K562 (cell line): ENCODE results near the gene SH2D5. TPM values are rescaled to one million over a fixed set of nuclear protein-coding genes. Genes with fewer than 3 reads are reported as not detected.
A peak's percentile ranks its signal among the peaks of the same experiment; 100 is the strongest.

ENCODE experiments used
- BHLHE40 ChIP-seq: IDR thresholded peaks from 2 replicates; pipeline ENCODE4 v1.6.1; 2011; ENCODE audit warnings: low read length, improper control_type of control experiment
- CEBPG ChIP-seq, 3 experiments: fragments of 200-800 bp in 1 of 3; sonication (Bioruptor generic) in 1 of 3; sonication (generic) in 1 of 3; formaldehyde crosslinking in 1 of 3; IDR thresholded peaks in 2 of 3; conservative IDR thresholded peaks in 1 of 3; 2 replicates each; pipeline versions ENCODE4 v1.6.1 to v1.8.0; 2016 to 2022; ENCODE audit warnings: missing compliant biosample characterization in 2 of 3, missing genetic modification characterization in 2 of 3, mild to moderate bottlenecking in 1 of 3, missing genetic modification reagents in 1 of 3
- CGGBP1 ChIP-seq: fragments of 250-450 bp; sonication (Bioruptor Pico); IDR thresholded peaks from 2 replicates; pipeline ENCODE4 v1.9.0; 2021; ENCODE audit warnings: mild to moderate bottlenecking
- ETS1 ChIP-seq: conservative IDR thresholded peaks from 2 replicates; pipeline ENCODE4 v1.6.1; 2011; ENCODE audit warnings: low read depth, mild to moderate bottlenecking, low read length; ENCODE audit not compliant: control insufficient read depth
- LEF1 ChIP-seq: fragments of 450-650 bp; IDR thresholded peaks from 2 replicates; pipeline ENCODE4 v1.6.1; 2016; ENCODE audit warnings: mild to moderate bottlenecking
- MIER1 ChIP-seq: fragments of 450-650 bp; IDR thresholded peaks from 2 replicates; pipeline ENCODE4 v1.6.1; 2016; ENCODE audit warnings: antibody characterized with exemption, mild to moderate bottlenecking, low read depth
- RBM17 ChIP-seq: fragments of 200-400 bp; formaldehyde crosslinking; IDR thresholded peaks from 2 replicates; pipeline ENCODE4 v1.6.1; 2017; ENCODE audit warnings: low read depth, mild to moderate bottlenecking, low read length, borderline replicate concordance
- SAP30 ChIP-seq: fragments of 200-600 bp; sonication (generic); IDR thresholded peaks from 2 replicates; pipeline ENCODE4 v1.6.1; 2012; ENCODE audit warnings: borderline replicate concordance, low read depth, mild to moderate bottlenecking, moderate library complexity, low read length, control low read depth, inconsistent platforms; ENCODE audit not compliant: insufficient read depth, poor library complexity, severe bottlenecking
- STAG1 ChIP-seq: sonication (generic); formaldehyde crosslinking; IDR thresholded peaks from 2 replicates; pipeline ENCODE4 v1.5.0; 2020; ENCODE audit warnings: missing genetic modification reagents, borderline replicate concordance
- ZBTB11 ChIP-seq, 3 experiments: fragments of 200-800 bp in 1 of 3; fragments of 250-450 bp in 1 of 3; fragments of 450-650 bp in 1 of 3; sonication (Bioruptor Pico) in 1 of 3; sonication (Bioruptor generic) in 1 of 3; formaldehyde crosslinking in 1 of 3; IDR thresholded peaks; 2 replicates each; pipeline versions ENCODE4 v1.6.1 to v1.8.0; 2016 to 2022; ENCODE audit warnings: mild to moderate bottlenecking in 2 of 3, missing genetic modification characterization in 2 of 3, missing compliant biosample characterization in 1 of 3, moderate library complexity in 1 of 3
- ZNF764 ChIP-seq: fragments of 250-450 bp; sonication (Bioruptor Pico); IDR thresholded peaks from 2 replicates; pipeline ENCODE4 v1.4.0; 2020; ENCODE audit warnings: low read depth, mild to moderate bottlenecking, moderate library complexity
- ZSCAN32 ChIP-seq: fragments of 450-650 bp; formaldehyde crosslinking; IDR thresholded peaks from 2 replicates; pipeline ENCODE4 v1.4.0; 2020; ENCODE audit warnings: mild to moderate bottlenecking, moderate library complexity
- polyA plus RNA-seq, 8 experiments: library from polyadenylated mRNA; depleted of rRNA in 4 of 8; stranded (reverse) in 5 of 8; unstranded in 3 of 8; fragments of >200 nt; fragmentation: Nextera tagmentation in 2 of 8; fragmentation: Illumina TruSeq in 1 of 8; extraction: Ambion mirVana in 2 of 8; extraction: Trizol in 1 of 8; gene quantifications; 2 replicates each; pipeline versions ENCODE4 v1.2.1 to v1.2.3, GENCODE V29; 2011 to 2014; ENCODE audit warnings: inconsistent platforms in 1 of 8, missing spikeins in 1 of 8
- total RNA-seq, 7 experiments: library from RNA; depleted of rRNA in 6 of 7; stranded (reverse); fragments of >200 nt in 6 of 7; fragmentation: Illumina TruSeq in 2 of 7; extraction: Trizol in 2 of 7; gene quantifications; 2 replicates each; pipeline versions ENCODE4 v1.2.1 to v1.2.3, GENCODE V29; 2011 to 2021; ENCODE audit warnings: low replicate concordance in 1 of 7
- TF ChIP-seq, protein P1 (sequence below): sonication (generic); formaldehyde crosslinking; IDR thresholded peaks from 2 replicates; pipeline ENCODE4 v1.8.1; 2022; ENCODE audit warnings: missing genetic modification reagents

SH2D5 gene
- total and polyA plus RNA-seq, 9 of the 15 experiments (the other 6 are each of a cell fraction or from before 2014, with no cell fraction given) = 0.06 to 0.11 TPM; not detected in 7

GRCh38 chr1:20696397-20697333 is 35.8 kb downstream of the SH2D5 start (continued):
- TF ChIP-seq SAP30 = no peak
- TF ChIP-seq STAG1 (CRISPR knock-in tag) = peak; percentile 98
- no peak for TF ChIP-seq CGGBP1 (CRISPR knock-in tag)
- TF ChIP-seq, protein P1, sequence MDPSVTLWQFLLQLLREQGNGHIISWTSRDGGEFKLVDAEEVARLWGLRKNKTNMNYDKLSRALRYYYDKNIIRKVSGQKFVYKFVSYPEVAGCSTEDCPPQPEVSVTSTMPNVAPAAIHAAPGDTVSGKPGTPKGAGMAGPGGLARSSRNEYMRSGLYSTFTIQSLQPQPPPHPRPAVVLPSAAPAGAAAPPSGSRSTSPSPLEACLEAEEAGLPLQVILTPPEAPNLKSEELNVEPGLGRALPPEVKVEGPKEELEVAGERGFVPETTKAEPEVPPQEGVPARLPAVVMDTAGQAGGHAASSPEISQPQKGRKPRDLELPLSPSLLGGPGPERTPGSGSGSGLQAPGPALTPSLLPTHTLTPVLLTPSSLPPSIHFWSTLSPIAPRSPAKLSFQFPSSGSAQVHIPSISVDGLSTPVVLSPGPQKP (CRISPR knock-in tag) = no peak
- TF ChIP-seq MIER1 = no peak
- peak; percentile 72; the same call in 1 of the 2 replicates for TF ChIP-seq LEF1
- TF ChIP-seq ETS1 = no peak; the same call in 1 of the 2 replicates
- peak in 1 of 3 experiments; percentile 31; a peak in 1 of 6 replicates for TF ChIP-seq ZBTB11 (CRISPR knock-in tag; IDR thresholded peaks at IDR 0.05)
- no peak for TF ChIP-seq ZNF764 (CRISPR knock-in tag)
- TF ChIP-seq ZSCAN32 (CRISPR knock-in tag) = no peak
- TF ChIP-seq BHLHE40 = peak; percentile 100
- 0 out of 2 replicates have a peak, but pooled peaks have one; percentile 11 for TF ChIP-seq CEBPG (CRISPR knock-in tag; IDR thresholded peaks at IDR 0.05)
- no peak for TF ChIP-seq CEBPG (tag; conservative IDR thresholded peaks at IDR 0.05 in 1 of 2, IDR thresholded peaks at IDR 0.05 in 1 of 2)
- TF ChIP-seq RBM17 = no peak
